ENCODE results near the gene KCNH1. TPM values are rescaled to one million over a fixed set of nuclear protein-coding genes. Genes with fewer than 3 reads are reported as not detected.

The KCNH1 gene
- total and polyA plus RNA-seq, 2 experiments from 2014 or later = 0.71 to 1.8 TPM

- in situ Hi-C loops (cut with MboI) = no loop called here
- Histone ChIP-seq H3K4me2 (ENCODE audit: unreplicated experiment) (no peak overlapping the region), H3K79me2 (ENCODE audit: insufficient read depth) (no peaks in the 10 kb centered on the region), H3F3A (ENCODE audit: insufficient read depth) (no peaks in the 10 kb centered on the region), H3K4me3 (no peak overlapping the region), H2AFZ (no peak overlapping the region), H3K27me3 (replicated peaks; ENCODE audit: insufficient read depth) (no peaks in the 10 kb centered on the region), H3K9ac (no peak overlapping the region), H4K20me1 (ENCODE audit: insufficient read depth) (no peaks in the 10 kb centered on the region), H3K4me1 (ENCODE audit: insufficient read depth) (no peaks in the 10 kb centered on the region), H3K27ac (no peak overlapping the region), H3K9me2 (ENCODE audit: insufficient read depth) (no peaks in the 10 kb centered on the region), H3K36me3 (ENCODE audit: low read depth) (no peaks in the 10 kb centered on the region), H3K9me3 (ENCODE audit: low read depth) (no peaks in the 10 kb centered on the region)
- TF ChIP-seq EZH2phosphoT487 (IDR thresholded peaks at IDR 0.05; ENCODE audit: insufficient read depth, low read depth) (no peak), EZH2 (IDR thresholded peaks at IDR 0.05; ENCODE audit: insufficient read depth, poor library complexity, severe bottlenecking) (no peak)
- WGBS, 2 experiments (ENCODE audit: low coverage in 1 of 2, low lambda C conversion rate in 2 of 2, missing lambda C conversion rate in 2 of 2) = 41 to 42% methylated on average over 4 of the region's 4 CpGs
- DNase-seq = no peak
Observed at GRCh38 chr1:210916548-210916947, 217.4 kb downstream of the KCNH1 start.

GRCh38 chr1:210915890-210916507 is 217.9 kb downstream of the KCNH1 start:
- TF ChIP-seq EZH2 (IDR thresholded peaks at IDR 0.05; ENCODE audit: insufficient read depth, poor library complexity, severe bottlenecking) (no peak), EZH2phosphoT487 (IDR thresholded peaks at IDR 0.05; ENCODE audit: insufficient read depth, low read depth) (no peak)
- no peaks in the 10 kb centered on the region for H3K27me3 ChIP-seq (replicated peaks; ENCODE audit: insufficient read depth)
- in situ Hi-C loops (cut with MboI) = no loop called here
- H3K27ac ChIP-seq = no peak overlapping the region
- H3K79me2 ChIP-seq (ENCODE audit: insufficient read depth) = no peaks in the 10 kb centered on the region
- 19 to 24% methylated on average over 6 of the region's 6 CpGs for WGBS, 2 experiments (ENCODE audit: low coverage in 1 of 2, low lambda C conversion rate in 2 of 2, missing lambda C conversion rate in 2 of 2)
- no peak overlapping the region for H2AFZ ChIP-seq
- H3F3A ChIP-seq (ENCODE audit: insufficient read depth) = no peaks in the 10 kb centered on the region
- no peaks in the 10 kb centered on the region for H3K36me3 ChIP-seq (ENCODE audit: low read depth)
- H3K4me2 ChIP-seq (ENCODE audit: unreplicated experiment) = no peak overlapping the region
- H3K9ac ChIP-seq = no peak overlapping the region
- H3K4me1 ChIP-seq (ENCODE audit: insufficient read depth) = no peaks in the 10 kb centered on the region
- no peaks in the 10 kb centered on the region for H3K9me2 ChIP-seq (ENCODE audit: insufficient read depth)
- no peak overlapping the region for H3K4me3 ChIP-seq
- no peak for DNase-seq
- H3K9me3 ChIP-seq (ENCODE audit: low read depth) = no peaks in the 10 kb centered on the region
- no peaks in the 10 kb centered on the region for H4K20me1 ChIP-seq (ENCODE audit: insufficient read depth)

GRCh38 chr1:210912752-210913151 is 221.2 kb downstream of the KCNH1 start:
- no peaks in the 10 kb centered on the region for H3K36me3 ChIP-seq (ENCODE audit: low read depth)
- H3K9me3 ChIP-seq (ENCODE audit: low read depth) = no peaks in the 10 kb centered on the region
- TF ChIP-seq EZH2phosphoT487 (IDR thresholded peaks at IDR 0.05; ENCODE audit: insufficient read depth, low read depth) (no peak), EZH2 (IDR thresholded peaks at IDR 0.05; ENCODE audit: insufficient read depth, poor library complexity, severe bottlenecking) (no peak)
- no peaks in the 10 kb centered on the region for H4K20me1 ChIP-seq (ENCODE audit: insufficient read depth)
- H3K4me1 ChIP-seq (ENCODE audit: insufficient read depth) = no peaks in the 10 kb centered on the region
- no peak overlapping the region for H2AFZ ChIP-seq
- in situ Hi-C loops (cut with MboI) = no loop called here
- H3K4me3 ChIP-seq = no peak overlapping the region
- H3K27me3 ChIP-seq (replicated peaks; ENCODE audit: insufficient read depth) = no peaks in the 10 kb centered on the region
- H3K9ac ChIP-seq = no peak overlapping the region
- no peaks in the 10 kb centered on the region for H3K9me2 ChIP-seq (ENCODE audit: insufficient read depth)
- no peak overlapping the region for H3K4me2 ChIP-seq (ENCODE audit: unreplicated experiment)
- H3K27ac ChIP-seq = no peak overlapping the region
- DNase-seq = no peak
- no peaks in the 10 kb centered on the region for H3F3A ChIP-seq (ENCODE audit: insufficient read depth)
- no peaks in the 10 kb centered on the region for H3K79me2 ChIP-seq (ENCODE audit: insufficient read depth)
- WGBS, 2 experiments (ENCODE audit: low coverage in 1 of 2, low lambda C conversion rate in 2 of 2, missing lambda C conversion rate in 2 of 2) = 6 to 18% methylated on average over 2 of the region's 2 CpGs

GRCh38 chr1:210910020-210910575 is 223.8 kb downstream of the KCNH1 start:
- no peak for TF ChIP-seq EZH2phosphoT487 (IDR thresholded peaks at IDR 0.05; ENCODE audit: insufficient read depth, low read depth)
- no peak for TF ChIP-seq EZH2 (IDR thresholded peaks at IDR 0.05; ENCODE audit: insufficient read depth, poor library complexity, severe bottlenecking)
- Histone ChIP-seq H3K79me2 (ENCODE audit: insufficient read depth) (no peaks in the 10 kb centered on the region), H3K27ac (no peak overlapping the region), H3K9me3 (ENCODE audit: low read depth) (no peaks in the 10 kb centered on the region), H3K4me3 (no peak overlapping the region), H3F3A (ENCODE audit: insufficient read depth) (no peaks in the 10 kb centered on the region), H4K20me1 (ENCODE audit: insufficient read depth) (no peaks in the 10 kb centered on the region), H3K27me3 (replicated peaks; ENCODE audit: insufficient read depth) (no peaks in the 10 kb centered on the region), H2AFZ (no peak overlapping the region), H3K9ac (no peak overlapping the region), H3K9me2 (ENCODE audit: insufficient read depth) (no peaks in the 10 kb centered on the region), H3K4me2 (ENCODE audit: unreplicated experiment) (no peak overlapping the region), H3K4me1 (ENCODE audit: insufficient read depth) (no peaks in the 10 kb centered on the region), H3K36me3 (ENCODE audit: low read depth) (no peaks in the 10 kb centered on the region)
- no peak for DNase-seq
- in situ Hi-C loops (cut with MboI) = no loop called here
- 0 to 6% methylated on average over 2 of the region's 2 CpGs for WGBS, 2 experiments (ENCODE audit: low coverage in 1 of 2, low lambda C conversion rate in 2 of 2, missing lambda C conversion rate in 2 of 2)

All from GM23248 (cell line).